GM18951 (cell line): ENCODE results near the gene TMEM94.

Experiments
- POLR2A ChIP-seq: IDR thresholded peaks from 4 replicates; pipeline ENCODE4 v1.6.1; 2011; ENCODE audit warnings: mild to moderate bottlenecking; ENCODE audit not compliant: insufficient read length, insufficient read depth; ENCODE audit errors: extremely low read depth
- in situ Hi-C: fragments of 300-500 bp; cut with MboI; formaldehyde crosslinking; loops from one replicate; pipeline ENCODE4 v1.12.0; 2022; ENCODE audit warnings: low sequenced_read_pairs, mixed read lengths, inconsistent platforms; ENCODE audit not compliant: unreplicated experiment

Gene TMEM94

DNA sequence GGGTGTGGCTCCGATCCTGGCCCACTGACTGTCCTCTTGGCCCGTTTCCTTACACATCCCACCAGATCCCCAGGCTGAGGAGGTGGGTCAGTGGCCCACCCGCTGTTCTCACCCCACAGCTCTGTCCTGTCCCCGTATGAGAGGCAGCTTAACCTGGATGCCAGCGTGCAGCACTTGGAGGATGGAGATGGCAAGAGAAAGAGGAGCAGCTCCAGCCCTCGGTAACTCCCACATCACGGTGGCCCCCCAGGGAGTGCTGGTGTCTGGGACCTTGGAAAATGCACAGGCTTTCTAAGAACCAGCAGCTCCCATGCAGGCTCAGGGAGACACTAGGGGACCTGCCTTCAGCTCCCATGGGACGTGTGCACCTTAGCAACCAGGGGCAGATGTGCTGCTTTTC lies 64.9 kb downstream of the TMEM94 start:
- no peak for TF ChIP-seq POLR2A
- in situ Hi-C loops: no loop called here

DNA sequence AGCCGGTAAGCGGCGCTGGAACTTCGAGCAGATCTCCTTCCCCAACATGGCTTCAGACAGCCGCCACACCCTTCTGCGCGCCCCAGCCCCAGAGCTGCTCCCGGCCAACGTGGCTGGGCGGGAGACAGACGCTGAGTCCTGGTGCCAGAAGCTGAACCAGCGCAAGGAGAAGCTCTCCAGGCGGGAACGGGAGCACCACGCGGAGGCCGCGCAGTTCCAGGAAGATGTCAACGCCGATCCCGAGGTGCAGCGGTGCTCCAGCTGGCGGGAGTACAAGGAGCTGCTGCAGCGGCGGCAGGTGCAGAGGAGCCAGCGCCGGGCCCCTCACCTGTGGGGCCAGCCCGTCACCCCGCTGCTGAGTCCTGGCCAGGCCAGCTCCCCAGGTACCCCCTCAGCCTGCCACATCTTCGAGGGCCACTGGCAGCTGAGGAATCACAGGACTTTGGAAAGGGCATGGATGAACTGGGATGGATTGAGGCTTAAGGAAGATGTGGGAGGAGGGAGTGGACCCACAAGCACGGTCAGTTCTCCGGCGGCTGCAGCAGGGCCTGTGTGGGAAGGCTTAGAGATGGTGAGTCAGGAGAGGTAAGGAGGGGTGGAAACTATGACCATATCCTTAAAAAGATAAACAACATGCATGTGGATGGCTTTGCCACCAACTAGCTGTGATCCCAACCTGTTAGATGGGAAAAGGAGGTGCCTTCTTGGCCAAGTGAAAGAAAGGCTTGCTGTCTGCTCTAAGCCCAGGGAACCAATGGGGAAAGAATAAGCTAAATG lies 65.7 kb downstream of the TMEM94 start:
- no peak for TF ChIP-seq POLR2A
- in situ Hi-C loops: no loop called here

- in situ Hi-C loops: no loop called here
- TF ChIP-seq POLR2A: no peak
Observed at GRCh38 chr17:75523647-75524046, 67.2 kb downstream of the TMEM94 start.

DNA sequence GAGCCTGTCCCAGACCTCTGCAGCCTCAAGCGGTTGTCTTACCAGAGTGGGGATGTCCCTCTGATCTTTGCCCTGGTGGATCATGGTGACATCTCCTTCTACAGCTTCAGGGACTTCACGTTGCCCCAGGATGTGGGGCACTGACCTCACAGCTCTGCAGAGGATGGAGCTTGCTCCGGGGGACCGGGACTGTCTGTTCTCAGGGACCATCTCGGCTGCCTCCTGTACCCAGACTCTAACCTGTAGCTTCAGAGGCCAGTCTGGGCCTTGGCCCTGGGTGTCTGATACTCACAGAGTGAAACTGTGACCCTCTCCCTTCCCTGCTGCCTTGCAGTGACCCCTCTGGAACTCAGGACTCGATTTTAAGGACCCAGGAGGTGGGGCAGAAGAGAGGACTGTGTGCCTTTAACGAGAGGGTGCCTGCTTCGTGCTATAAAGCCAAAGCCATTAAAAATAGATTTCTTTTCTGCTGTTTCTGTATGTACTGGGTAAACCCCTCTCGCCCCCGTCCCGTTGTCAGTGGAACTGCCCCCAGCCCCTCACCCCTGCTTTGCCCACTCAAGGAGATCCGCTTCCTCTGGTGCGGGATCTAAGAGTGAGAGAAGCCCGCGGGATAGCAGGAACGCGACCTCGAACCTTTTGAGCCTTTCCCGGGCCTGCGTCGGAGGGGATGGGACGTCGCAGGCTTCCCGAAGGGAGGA lies 68.0 kb downstream of the TMEM94 start:
- no peak for TF ChIP-seq POLR2A
- in situ Hi-C loops: no loop called here

DNA sequence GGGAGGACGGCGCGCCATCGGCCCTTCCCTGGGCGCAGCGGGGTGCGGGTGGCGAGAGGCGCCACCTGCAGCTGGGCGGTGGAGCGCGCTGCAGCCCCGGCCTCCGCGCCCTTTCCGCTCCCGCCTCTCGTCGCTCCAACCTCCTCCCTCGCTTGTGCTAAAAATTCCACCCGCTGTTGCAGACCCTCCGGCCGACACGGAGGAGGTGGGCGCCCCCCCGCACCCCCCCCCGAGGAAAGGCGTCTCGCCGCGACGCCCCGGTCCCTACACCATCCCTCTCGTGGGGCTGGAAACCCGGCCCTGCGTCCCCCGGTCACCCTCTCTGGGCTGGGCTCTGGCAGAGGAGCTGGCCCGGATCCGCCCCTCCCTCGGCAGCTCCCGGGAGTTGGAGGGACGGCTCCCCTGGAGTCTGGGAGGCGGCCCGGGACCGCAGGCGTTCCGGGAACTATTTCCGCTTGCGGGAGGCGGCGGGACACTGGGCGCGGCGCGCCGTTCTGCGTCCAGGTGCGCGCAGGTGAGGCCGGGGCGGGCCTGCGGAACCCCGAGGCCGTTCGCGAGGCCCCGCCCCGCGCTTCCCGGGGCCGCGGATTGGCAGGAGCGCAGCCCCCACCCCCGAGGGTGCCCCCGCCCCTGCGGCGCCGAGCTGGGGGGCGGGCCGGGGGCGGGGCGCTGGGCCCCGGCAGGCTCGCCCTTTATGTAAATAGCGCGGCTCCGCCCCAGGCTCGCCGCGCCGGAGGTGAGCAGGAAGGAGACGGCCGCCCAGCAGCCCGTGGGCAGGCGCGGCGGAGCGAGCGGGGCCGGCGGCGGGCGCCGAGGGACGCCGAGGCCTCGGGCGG lies 68.8 kb downstream of the TMEM94 start, which contains the start of gene LLGL2:
LLGL2 (plus strand) TSS at position 728 of the 836 bp plus-strand sequence. CDS start 17,730 bp downstream, outside the sequence.
- in situ Hi-C loops: no loop called here
- peak; percentile 70 for TF ChIP-seq POLR2A

DNA sequence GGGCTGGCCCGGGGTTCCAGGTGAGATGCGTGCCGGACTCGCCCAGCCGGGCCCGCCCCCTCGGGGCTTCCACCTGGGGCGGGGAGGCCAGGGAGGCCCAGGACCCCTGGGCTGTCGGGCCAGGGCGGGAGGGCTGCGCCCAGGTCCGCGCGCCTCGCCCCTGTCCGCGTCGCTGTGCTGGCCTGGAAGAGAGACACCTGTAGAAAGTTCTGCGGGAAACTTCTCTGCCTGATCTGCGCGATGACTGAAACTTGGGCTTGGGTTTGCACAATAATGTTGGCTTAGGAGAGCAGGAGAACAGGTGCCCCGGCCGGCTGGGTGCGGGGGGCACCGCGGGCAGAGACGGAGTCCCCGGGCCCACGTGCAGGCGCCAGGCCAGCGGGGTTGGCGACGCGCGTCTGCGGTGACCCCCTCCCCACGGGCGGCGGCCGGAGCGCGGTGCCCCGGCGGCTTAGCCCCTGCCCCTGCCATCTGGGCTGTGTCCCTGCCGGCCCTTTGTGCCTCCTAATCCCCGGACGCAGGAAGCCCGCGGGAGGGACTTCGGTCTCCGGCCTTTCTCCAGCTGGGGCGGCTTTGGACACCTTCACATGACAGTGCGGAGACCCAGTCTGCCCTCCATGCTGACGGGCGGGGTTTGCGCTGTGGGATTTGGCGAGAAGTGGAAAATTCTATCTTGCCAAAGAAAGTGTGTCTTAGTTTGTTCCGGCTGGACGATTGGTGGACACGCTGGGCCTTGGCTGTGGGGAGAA lies 69.5 kb downstream of the TMEM94 start:
- in situ Hi-C loops: no loop called here
- TF ChIP-seq POLR2A: no peak

DNA sequence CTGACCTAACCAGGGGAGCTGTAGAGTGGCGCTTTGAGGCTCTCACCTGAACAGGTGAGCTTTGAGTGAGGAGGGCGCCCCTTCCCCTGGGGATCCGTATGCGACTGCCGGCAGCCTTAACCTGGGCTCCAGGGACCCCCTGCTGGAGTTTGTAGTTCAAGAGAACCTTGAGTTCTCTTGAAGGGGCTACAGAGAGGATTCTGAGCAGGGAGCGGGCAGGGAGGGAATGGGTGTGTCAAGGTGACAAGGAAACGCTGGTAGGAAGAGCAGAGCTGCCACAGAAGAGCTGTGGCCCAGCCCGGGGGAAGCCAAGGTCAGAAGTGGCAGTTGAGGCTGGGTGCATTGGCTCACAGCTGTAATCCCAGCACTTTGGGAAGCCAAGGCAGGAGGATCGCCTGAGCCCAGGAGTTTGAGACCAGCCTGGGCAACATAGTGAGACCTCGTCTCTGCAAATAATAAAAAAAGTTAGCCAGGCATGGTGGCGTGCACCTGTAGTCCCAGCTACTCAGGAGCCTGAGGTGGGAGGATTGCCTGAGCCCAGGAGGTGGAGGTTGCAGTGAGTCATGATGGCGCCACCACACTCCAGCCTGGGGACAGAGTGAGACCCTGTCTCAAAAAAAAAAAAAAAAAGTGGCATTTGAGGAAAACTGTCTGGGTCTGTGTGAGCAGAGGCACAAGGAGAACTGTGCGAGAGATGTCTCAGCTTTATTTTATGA lies 70.3 kb downstream of the TMEM94 start:
- in situ Hi-C loops: no loop called here
- TF ChIP-seq POLR2A: no peak

- no peak for TF ChIP-seq POLR2A
- in situ Hi-C loops: no loop called here
Observed at GRCh38 chr17:75530837-75531720, 74.6 kb downstream of the TMEM94 start.

DNA sequence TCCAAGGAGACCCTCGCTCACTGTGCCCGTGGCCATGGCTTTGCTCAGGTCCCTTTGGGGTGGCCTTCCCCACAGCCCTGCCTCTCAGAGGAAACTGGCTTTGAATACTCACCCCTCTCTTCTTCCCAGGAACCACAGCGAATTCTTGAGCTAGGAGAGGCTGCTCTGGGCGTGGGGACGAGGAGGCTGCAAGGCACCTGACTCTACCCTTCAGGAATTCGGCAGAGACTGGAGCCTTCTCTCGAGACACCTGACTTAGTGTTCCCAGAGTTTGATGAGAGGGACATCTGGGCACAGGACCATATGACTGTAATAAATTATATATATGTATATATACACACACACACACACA lies 75.3 kb downstream of the TMEM94 start:
- no peak for TF ChIP-seq POLR2A
- in situ Hi-C loops: no loop called here

DNA sequence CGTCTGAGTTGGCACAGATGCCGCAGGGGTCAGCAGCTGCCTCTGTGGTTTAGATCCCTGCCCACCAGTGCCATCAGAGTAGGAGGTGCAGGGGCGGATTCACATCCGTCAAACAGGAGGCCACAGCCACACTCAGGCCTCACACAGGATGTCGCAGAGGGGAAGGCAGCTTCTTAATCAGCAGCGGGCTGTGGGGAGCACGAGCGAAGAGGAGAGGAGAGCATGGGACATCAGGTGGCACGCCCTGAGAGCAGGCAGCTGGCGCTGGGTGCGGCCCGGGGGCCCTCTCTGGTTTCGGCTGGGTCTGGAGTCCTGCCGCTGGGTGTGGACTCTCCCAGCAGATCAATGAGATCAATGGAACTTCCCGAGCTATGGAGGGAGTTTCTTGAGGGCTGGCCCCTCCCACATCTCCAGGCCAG lies 78.7 kb downstream of the TMEM94 start:
- in situ Hi-C loops: no loop called here
- no peak for TF ChIP-seq POLR2A

- TF ChIP-seq POLR2A: no peak
- in situ Hi-C loops: no loop called here
Observed at GRCh38 chr17:75535871-75536270, 79.4 kb downstream of the TMEM94 start.

DNA sequence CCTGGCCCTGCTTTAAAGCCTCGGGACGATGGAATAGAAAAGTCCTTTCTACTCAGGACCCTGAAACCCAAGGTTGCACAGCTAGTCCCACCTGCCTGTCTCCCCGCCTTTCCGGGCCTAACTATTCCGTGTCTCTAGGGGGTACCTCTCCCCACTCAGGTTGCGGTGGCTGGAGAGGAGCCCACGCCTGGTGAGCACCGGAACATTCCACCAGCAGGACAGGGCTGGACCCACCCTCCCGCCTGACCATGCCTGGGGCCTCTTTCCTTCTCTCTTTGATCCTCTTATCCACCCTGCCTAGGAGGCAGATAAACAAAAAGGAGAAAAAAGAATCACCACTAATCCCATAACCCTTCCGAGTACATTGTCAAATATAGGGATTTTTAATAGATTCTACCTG lies 79.9 kb downstream of the TMEM94 start:
- no peak for TF ChIP-seq POLR2A
- in situ Hi-C loops: no loop called here
